HCT116 (cell line): Measurements from ENCODE around the gene KRTAP10-9. TPM values are rescaled to one million over a fixed set of nuclear protein-coding genes. Genes with fewer than 3 reads are reported as not detected.

Experiments
- ATAC-seq: fragments of 200-7000 bp; cut with Tn5 transposase; 2 replicates; pipeline ENCODE4 v1.9.1; 2020; ENCODE audit warnings: mild to moderate bottlenecking, moderate library complexity
- BruUV-seq: library from RNA; stranded (reverse); fragments of 400-500 nt; replicated peaks from 2 replicates; lab custom pipeline; 2021; lab: Mats Ljungman, UMichigan
- CTCF ChIA-PET: fragments of 300-600 bp; sonication (Branson Sonifier 250); formaldehyde crosslinking; loops from one replicate; lab custom pipeline; 2021; ENCODE audit warnings: antibody characterized with exemption; lab: Charles Lee
- POLR2A ChIA-PET: fragments of 300-600, 350-600 bp; sonication (Branson Sonifier 250); formaldehyde crosslinking; loops from one replicate; lab custom pipeline; 2021; ENCODE audit warnings: antibody characterized with exemption; lab: Charles Lee
- RAD21 ChIA-PET, 2 experiments: fragments of 300-600 bp; sonication (Branson Sonifier 250); formaldehyde crosslinking; loops; one replicate each; lab custom pipeline; 2023; ENCODE audit warnings: low total read pairs in 2 of 2; ENCODE audit not compliant: uncharacterized antibody in 2 of 2, unreplicated experiment in 2 of 2, low non-redundant PET in 1 of 2; lab: Charles Lee
- DNase-seq: peaks from one replicate; pipeline ENCODE4 v3.0.0-alpha.2; 2010; ENCODE audit warnings: low read depth, low spot score
- H2AFZ ChIP-seq: fragments of 200-600 bp; shearing (Covaris generic), sonication (generic); 2 replicates; pipeline ENCODE4 v1.6.1; 2017; ENCODE audit warnings: low read depth, mixed run types, mixed read lengths, antibody characterized with exemption, low read length; ENCODE audit not compliant: poor library complexity, severe bottlenecking
- H3K27ac ChIP-seq: 2 replicates; pipeline ENCODE4 v1.5.1; 2012; ENCODE audit warnings: low read depth, low read length
- H3K27me3 ChIP-seq: fragments of 200-600 bp; sonication (generic); 2 replicates; pipeline ENCODE4 v1.6.1; 2016; ENCODE audit warnings: mixed run types, low read length, mixed read lengths; ENCODE audit not compliant: insufficient read depth
- H3K36me3 ChIP-seq, 2 experiments: fragments of 200-500 bp in 1 of 2; fragments of 200-600 bp in 1 of 2; sonication (Bioruptor generic) in 1 of 2; sonication (generic) in 1 of 2; 2 replicates each; pipeline versions ENCODE4 v1.5.1 to v1.6.1; 2014 to 2016; ENCODE audit warnings: low read length in 2 of 2, inconsistent platforms in 1 of 2, mixed read lengths in 1 of 2, mixed run types in 1 of 2; ENCODE audit not compliant: insufficient read depth in 2 of 2, control insufficient read depth in 1 of 2
- H3K4me1 ChIP-seq, 2 experiments: fragments of 200-600 bp in 1 of 2; sonication (generic) in 1 of 2; 2 replicates each; pipeline versions ENCODE4 v1.5.1 to v1.6.1; 2012 to 2017; ENCODE audit warnings: low read length in 2 of 2, inconsistent platforms in 1 of 2, mild to moderate bottlenecking in 1 of 2, mixed read lengths in 1 of 2, mixed run types in 1 of 2, moderate library complexity in 1 of 2; ENCODE audit not compliant: insufficient read depth in 2 of 2, control insufficient read depth in 1 of 2
- H3K4me2 ChIP-seq: fragments of 200-600 bp; sonication (generic); 2 replicates; pipeline ENCODE4 v1.6.1; 2017; ENCODE audit warnings: mixed run types, low read length, mixed read lengths
- H3K4me3 ChIP-seq, 2 experiments: fragments of 200-600 bp in 1 of 2; sonication (generic) in 1 of 2; replicated peaks in 1 of 2; 2 replicates each; pipeline ENCODE4 v1.5.1; 2011 to 2016; ENCODE audit warnings: low read length in 2 of 2, control low read depth in 1 of 2, low read depth in 1 of 2, mild to moderate bottlenecking in 1 of 2, mixed read lengths in 1 of 2, mixed run types in 1 of 2
- H3K79me2 ChIP-seq: fragments of 200-600 bp; sonication (generic); 2 replicates; pipeline ENCODE4 v1.6.1; 2017; ENCODE audit warnings: mild to moderate bottlenecking, mixed run types, low read length, moderate library complexity, mixed read lengths; ENCODE audit not compliant: insufficient read depth
- H3K9ac ChIP-seq: fragments of 200-600 bp; sonication (generic); 2 replicates; pipeline ENCODE4 v1.6.1; 2016; ENCODE audit warnings: low read length, mixed read lengths
- H3K9me2 ChIP-seq: fragments of 200-600 bp; sonication (generic), shearing (Covaris generic); 2 replicates; pipeline ENCODE4 v1.6.1; 2017; ENCODE audit warnings: mixed run types, mild to moderate bottlenecking, moderate library complexity; ENCODE audit not compliant: insufficient read depth
- H3K9me3 ChIP-seq, 2 experiments: fragments of 200-500 bp in 1 of 2; fragments of 200-600 bp in 1 of 2; sonication (Bioruptor generic) in 1 of 2; sonication (generic) in 1 of 2; 2 replicates each; pipeline ENCODE4 v1.6.1; 2014 to 2017; ENCODE audit warnings: low read length in 2 of 2, mixed read lengths in 2 of 2, inconsistent platforms in 1 of 2, low read depth in 1 of 2, mild to moderate bottlenecking in 1 of 2, mixed run types in 1 of 2, moderate library complexity in 1 of 2; ENCODE audit not compliant: control insufficient read depth in 1 of 2, insufficient read depth in 1 of 2
- H4K20me1 ChIP-seq: fragments of 200-600 bp; sonication (generic), shearing (Covaris generic); 2 replicates; pipeline ENCODE4 v1.6.1; 2017; ENCODE audit warnings: mixed run types, mild to moderate bottlenecking, moderate library complexity; ENCODE audit not compliant: insufficient read depth
- CEBPB ChIP-seq: IDR thresholded peaks from 2 replicates; pipeline ENCODE4 v1.6.1; 2012; ENCODE audit warnings: low read depth
- EGR1 ChIP-seq: IDR thresholded peaks from 2 replicates; pipeline ENCODE4 v1.6.1; 2012; ENCODE audit warnings: low read depth
- ELF1 ChIP-seq: IDR thresholded peaks from 2 replicates; pipeline ENCODE4 v1.6.1; 2012; ENCODE audit warnings: low read depth, borderline replicate concordance
- EZH2 ChIP-seq: fragments of 200-600 bp; sonication (generic); IDR thresholded peaks from 2 replicates; pipeline ENCODE4 v1.6.1; 2017; ENCODE audit warnings: antibody characterized with exemption, mixed run types
- JUND ChIP-seq: IDR thresholded peaks from 2 replicates; pipeline ENCODE4 v1.6.1; 2012
- MAX ChIP-seq: IDR thresholded peaks from 2 replicates; pipeline ENCODE4 v1.6.1; 2012
- SIN3A ChIP-seq: IDR thresholded peaks from 2 replicates; pipeline ENCODE4 v1.6.1; 2012; ENCODE audit warnings: low read depth
- SP1 ChIP-seq: IDR thresholded peaks from 2 replicates; pipeline ENCODE4 v1.6.1; 2012; ENCODE audit warnings: low read depth
- SRF ChIP-seq: IDR thresholded peaks from 2 replicates; pipeline ENCODE4 v1.6.1; 2012; ENCODE audit warnings: low read depth
- TCF7L2 ChIP-seq: IDR thresholded peaks from 2 replicates; pipeline ENCODE4 v1.7.0; 2011; ENCODE audit warnings: borderline replicate concordance, inconsistent platforms; ENCODE audit not compliant: insufficient read depth, insufficient read length; ENCODE audit errors: extremely low read depth
- YY1 ChIP-seq: IDR thresholded peaks from 2 replicates; pipeline ENCODE4 v1.6.1; 2011; ENCODE audit warnings: low read length, low read depth, moderate library complexity, mild to moderate bottlenecking; ENCODE audit not compliant: insufficient replicate concordance; ENCODE audit errors: extremely low read depth
- ZBTB33 ChIP-seq: IDR thresholded peaks from 2 replicates; pipeline ENCODE4 v1.6.1; 2011; ENCODE audit warnings: mild to moderate bottlenecking, low read length, moderate library complexity; ENCODE audit not compliant: insufficient replicate concordance; ENCODE audit errors: extremely low read depth
- ZFX ChIP-seq: fragments of 450-650 bp; IDR thresholded peaks from 2 replicates; pipeline ENCODE4 v1.6.1; 2017
- ZNF274 ChIP-seq: fragments of 200-500 bp; sonication (Bioruptor generic); IDR thresholded peaks from 2 replicates; pipeline ENCODE4 v1.6.1; 2014; ENCODE audit warnings: mild to moderate bottlenecking, low read depth, low read length, inconsistent platforms
- intact Hi-C: fragments of 100-400 bp; cut with micrococcal nuclease; formaldehyde crosslinking; loops from 2 replicates; pipeline ENCODE4 v1.10.0; 2022
- total RNA-seq: library from RNA; stranded (reverse); gene quantifications from one replicate; pipeline ENCODE4 v1.2.1, GENCODE V29; 2021; ENCODE audit not compliant: unreplicated experiment

KRTAP10-9 gene
- total RNA-seq, 1 experiment from 2014 or later = not detected

- Histone ChIP-seq H3K4me2 (no peak overlapping the region), H4K20me1 (no peaks in the 10 kb centered on the region), H3K9me2 (no peaks in the 10 kb centered on the region), H3K27me3 (no peaks in the 10 kb centered on the region), H3K36me3 (no peaks in the 10 kb centered on the region), H3K79me2 (no peaks in the 10 kb centered on the region), H3K9me3 (peaks cover 3 to 5% of the 10 kb centered on the region in 2 experiments; a peak in 2 of 4 replicates), H3K27ac (no peak overlapping the region), H2AFZ (no peak overlapping the region), H3K4me1 (no peaks in the 10 kb centered on the region)
- intact Hi-C loops = no loop called here
- CTCF ChIA-PET = no interaction called here
- no TSS peak for BruUV-seq
- POLR2A ChIA-PET = no interaction called here
- RAD21 ChIA-PET = no interaction called here
- no peak for ATAC-seq
- TF ChIP-seq ZFX = no peak
- TF ChIP-seq, all 23 proteins: peak for 0
- Histone ChIP-seq H3K4me3 (no peak overlapping the region), H3K9ac (no peak overlapping the region)
- no peak for DNase-seq
Observed at GRCh38 chr21:44614161-44614631, 12.7 kb upstream of the KRTAP10-9 start.

GRCh38 chr21:44614961-44615391, 11.9 kb upstream of the KRTAP10-9 start:
- ChIA-PET RAD21 (no interaction called here), POLR2A (no interaction called here), CTCF (interaction anchor here (0.7 kb wide), 1 partner anchor 186 kb away, joined by 3 read pairs; the partner anchor contains the start of gene UBE2G2)
- Histone ChIP-seq H3K4me2 (no peak overlapping the region), H4K20me1 (no peaks in the 10 kb centered on the region), H2AFZ (no peak overlapping the region), H3K9me3 (peaks cover 1 to 9% of the 10 kb centered on the region in 2 experiments; a peak in 3 of 4 replicates), H3K4me1 (no peaks in the 10 kb centered on the region), H3K27ac (no peak overlapping the region), H3K79me2 (no peaks in the 10 kb centered on the region), H3K4me3 (no peak overlapping the region), H3K36me3 (no peaks in the 10 kb centered on the region), H3K27me3 (no peaks in the 10 kb centered on the region), H3K9ac (no peak overlapping the region), H3K9me2 (no peaks in the 10 kb centered on the region)
- no peak for TF ChIP-seq ELF1
- TF ChIP-seq SP1 = no peak
- no peak for TF ChIP-seq TCF7L2
- no peak for TF ChIP-seq JUND
- no peak for TF ChIP-seq EZH2
- no peak for TF ChIP-seq ZBTB33
- TF ChIP-seq CEBPB = no peak
- no peak for TF ChIP-seq SIN3A
- TF ChIP-seq ZNF274 = no peak
- no peak for TF ChIP-seq ZFX
- no peak for TF ChIP-seq YY1
- TF ChIP-seq MAX = no peak
- TF ChIP-seq SRF = no peak
- TF ChIP-seq EGR1 = no peak
- intact Hi-C loops = no loop called here
- no peak for DNase-seq
- no peak for ATAC-seq
- no TSS peak for BruUV-seq
